Brain microvascular endothelial cell (primary cell): Measurements from ENCODE around the gene KCTD19.
A peak's percentile ranks its signal among the peaks of the same experiment; 100 is the strongest.

Source experiments
- DNase-seq: peaks from one replicate; pipeline ENCODE4 v3.0.0-alpha.2; 2020
- H3K27ac ChIP-seq: fragments of 250-450 bp; sonication (Bioruptor Pico); 2 replicates; pipeline ENCODE4 v1.5.1; 2020; ENCODE audit warnings: mild to moderate bottlenecking, moderate library complexity
- H3K27me3 ChIP-seq: fragments of 250-450 bp; sonication (Bioruptor Pico); replicated peaks from 2 replicates; pipeline ENCODE4 v1.5.1; 2020; ENCODE audit warnings: mild to moderate bottlenecking
- H3K36me3 ChIP-seq: fragments of 250-450 bp; sonication (Bioruptor Pico); replicated peaks from 2 replicates; pipeline ENCODE4 v1.5.1; 2020; ENCODE audit warnings: mild to moderate bottlenecking
- H3K4me3 ChIP-seq: 2 replicates; pipeline ENCODE4 v1.5.1; 2011; ENCODE audit warnings: low read depth, mild to moderate bottlenecking, control low read depth, low read length, moderate library complexity
- CTCF ChIP-seq: IDR thresholded peaks from 2 replicates; pipeline ENCODE4 v1.5.1; 2011; ENCODE audit warnings: low read depth, mild to moderate bottlenecking, moderate library complexity, low read length, control low read depth, inconsistent platforms; ENCODE audit errors: missing control alignments
- in situ Hi-C: cut with HindIII; loops from 2 replicates; pipeline ENCODE4 v1.10.0; 2017; ENCODE audit warnings: low sequenced_read_pairs, low pct_ligation_motif_present

KCTD19 gene

GRCh38 chr16:67278773-67279295 lies 47.7 kb downstream of the KCTD19 start:
- DNase-seq = no peak
- no peaks in the 10 kb centered on the region for H3K36me3 ChIP-seq
- H3K4me3 ChIP-seq = peak overlapping the region; percentile 48
- no peaks in the 10 kb centered on the region for H3K27me3 ChIP-seq
- peak; percentile 44 for TF ChIP-seq CTCF
- peak overlapping the region; percentile 64 for H3K27ac ChIP-seq
- in situ Hi-C loops = no loop called here

GRCh38 chr16:67277999-67278772 lies 48.4 kb downstream of the KCTD19 start:
- in situ Hi-C loops = no loop called here
- no peaks in the 10 kb centered on the region for H3K36me3 ChIP-seq
- peak overlapping the region; percentile 64 for H3K27ac ChIP-seq
- TF ChIP-seq CTCF = no peak
- peak overlapping the region; percentile 48 for H3K4me3 ChIP-seq
- peak; percentile 60 for DNase-seq
- H3K27me3 ChIP-seq = no peaks in the 10 kb centered on the region

- H3K27me3 ChIP-seq = no peaks in the 10 kb centered on the region
- H3K4me3 ChIP-seq = peak overlapping the region; percentile 9
- H3K27ac ChIP-seq = peak overlapping the region; percentile 64
- in situ Hi-C loops = no loop called here
- no peak for TF ChIP-seq CTCF
- peak; percentile 98 for DNase-seq
- no peaks in the 10 kb centered on the region for H3K36me3 ChIP-seq
Observed at GRCh38 chr16:67277294-67277998, 49.1 kb downstream of the KCTD19 start.

- Histone ChIP-seq H3K27ac (no peak overlapping the region), H3K4me3 (no peak overlapping the region), H3K27me3 (no peaks in the 10 kb centered on the region), H3K36me3 (no peaks in the 10 kb centered on the region)
- DNase-seq = no peak
- in situ Hi-C loops = no loop called here
- TF ChIP-seq CTCF = no peak
Observed at GRCh38 chr16:67275321-67275720, 51.2 kb downstream of the KCTD19 start.

GRCh38 chr16:67271446-67271845 lies 55.1 kb downstream of the KCTD19 start:
- in situ Hi-C loops = no loop called here
- DNase-seq = no peak
- TF ChIP-seq CTCF = no peak
- Histone ChIP-seq H3K36me3 (no peaks in the 10 kb centered on the region), H3K4me3 (no peak overlapping the region), H3K27me3 (no peaks in the 10 kb centered on the region), H3K27ac (no peak overlapping the region)
